Caco-2 (cell line): ENCODE data around the gene KCNJ11. TPM values are rescaled to one million over a fixed set of nuclear protein-coding genes. Genes with fewer than 3 reads are reported as not detected.

Source experiments
- BruUV-seq: library from RNA; stranded (reverse); fragments of 400-500 nt; replicated peaks from 2 replicates; lab custom pipeline; 2021; lab: Mats Ljungman, UMichigan
- CTCF ChIA-PET: fragments of 300-600 bp; sonication (Branson Sonifier 250); formaldehyde crosslinking; loops from one replicate; lab custom pipeline; 2022; ENCODE audit warnings: antibody characterized with exemption; lab: Charles Lee
- POLR2A ChIA-PET: fragments of 300-600 bp; sonication (Branson Sonifier 250); formaldehyde crosslinking; loops from one replicate; lab custom pipeline; 2022; ENCODE audit warnings: antibody characterized with exemption; lab: Charles Lee
- DNase-seq, 2 experiments: peaks; one replicate each; pipeline versions ENCODE4 v3.0.0 to v3.0.0-alpha.2; 2020 to 2022
- H3K27me3 ChIP-seq: replicated peaks from 2 replicates; pipeline ENCODE4 v1.6.0; 2011; ENCODE audit warnings: low read length; ENCODE audit not compliant: control insufficient read depth, insufficient read depth
- H3K36me3 ChIP-seq: 2 replicates; pipeline ENCODE4 v1.5.1; 2011; ENCODE audit warnings: low read length; ENCODE audit not compliant: control insufficient read depth, insufficient read depth
- H3K4me1 ChIP-seq: fragments of 250-450 bp; sonication (Bioruptor Pico); 2 replicates; pipeline ENCODE4 v1.5.1; 2020; ENCODE audit warnings: mild to moderate bottlenecking
- H3K4me3 ChIP-seq: 2 replicates; pipeline ENCODE4 v1.5.1; 2011; ENCODE audit warnings: low read depth, mild to moderate bottlenecking, control low read depth, low read length
- H3K9me3 ChIP-seq: fragments of 250-450 bp; sonication (Bioruptor Pico); 2 replicates; pipeline ENCODE4 v1.5.1; 2020; ENCODE audit warnings: mild to moderate bottlenecking, moderate library complexity
- H3K27ac Mint-ChIP-seq: one replicate; pipeline ENCODE4 v1.8.0; 2022; ENCODE audit warnings: mixed read lengths; ENCODE audit not compliant: unreplicated experiment
- H3K27me3 Mint-ChIP-seq: one replicate; pipeline ENCODE4 v1.8.0; 2022; ENCODE audit warnings: mixed read lengths; ENCODE audit not compliant: insufficient read depth, unreplicated experiment
- H3K36me3 Mint-ChIP-seq: one replicate; pipeline ENCODE4 v1.8.0; 2022; ENCODE audit warnings: mild to moderate bottlenecking, mixed read lengths; ENCODE audit not compliant: insufficient read depth, unreplicated experiment
- H3K4me1 Mint-ChIP-seq: one replicate; pipeline ENCODE4 v1.8.0; 2022; ENCODE audit warnings: low read depth, mixed read lengths; ENCODE audit not compliant: unreplicated experiment
- H3K4me3 Mint-ChIP-seq: one replicate; pipeline ENCODE4 v1.8.0; 2022; ENCODE audit warnings: mild to moderate bottlenecking, moderate library complexity, mixed read lengths; ENCODE audit not compliant: unreplicated experiment
- H3K9me3 Mint-ChIP-seq: one replicate; pipeline ENCODE4 v1.8.0; 2022; ENCODE audit warnings: mixed read lengths; ENCODE audit not compliant: unreplicated experiment
- intact Hi-C: fragments of 100-400 bp; cut with micrococcal nuclease; formaldehyde crosslinking; loops from one replicate; pipeline ENCODE4 v1.10.0; 2022; ENCODE audit not compliant: unreplicated experiment
- total RNA-seq: library from RNA; stranded (reverse); gene quantifications from 2 replicates; pipeline ENCODE4 v1.2.3, GENCODE V29; 2022
- TF ChIP-seq, protein P1 (sequence below), 2 experiments: fragments of 200-600 bp in 1 of 2; IDR thresholded peaks; 1 replicate in 1 of 2; 2 replicates in 1 of 2; pipeline versions ENCODE4 v1.5.1 to v1.8.0; 2011 to 2022; ENCODE audit warnings: antibody characterized with exemption in 1 of 2, control low read depth in 1 of 2, inconsistent platforms in 1 of 2, low read depth in 1 of 2, low read length in 1 of 2, mild to moderate bottlenecking in 1 of 2, moderate library complexity in 1 of 2; ENCODE audit not compliant: insufficient read depth in 1 of 2, severe bottlenecking in 1 of 2, unreplicated experiment in 1 of 2

The KCNJ11 gene
- total RNA-seq, 1 experiment from 2014 or later: 3.4 TPM

DNA sequence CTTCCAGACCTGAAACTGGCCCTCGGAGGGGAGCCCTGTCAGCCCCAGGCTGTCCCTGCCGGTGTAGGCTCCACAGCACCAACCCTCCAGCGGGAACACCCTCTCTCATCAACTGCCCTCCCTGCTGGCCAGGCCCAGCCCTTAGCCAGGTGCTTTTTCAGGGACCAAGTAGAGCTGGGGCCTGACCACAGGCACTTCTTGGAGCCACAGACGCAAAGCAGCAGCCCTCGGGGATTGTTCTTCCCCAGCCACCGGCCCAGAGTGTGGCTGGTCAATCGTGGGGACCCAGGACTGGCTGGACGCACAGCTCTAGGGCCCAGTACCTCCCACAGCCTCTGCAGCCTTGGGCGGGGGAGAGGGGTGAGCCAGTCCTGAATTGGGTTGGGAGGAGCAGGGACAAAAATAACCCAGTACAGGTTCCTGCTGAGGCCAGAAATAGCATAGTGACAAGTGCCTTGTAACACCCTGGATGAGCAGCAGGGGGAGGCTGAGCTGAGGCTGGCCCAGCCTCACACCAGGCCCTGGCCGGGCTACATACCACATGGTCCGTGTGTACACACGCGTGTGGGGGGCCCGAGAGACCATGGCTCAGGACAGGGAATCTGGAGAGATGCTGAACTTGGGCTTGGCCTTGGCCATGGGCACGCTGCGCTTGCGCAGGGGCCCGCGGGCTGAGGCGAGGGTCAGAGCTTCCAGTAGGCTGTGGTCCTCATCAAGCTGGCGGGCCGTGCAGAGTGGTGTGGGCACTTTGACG lies 2.0 kb downstream of the KCNJ11 start:
- peak; percentile 60 to 68 for DNase-seq
- intact Hi-C loops: loop anchor here (1.0 kb wide), 1 partner anchor 142 kb away; no protein-coding TSS in a partner anchor
- ChIA-PET CTCF (interaction anchor here (0.6 to 1.5 kb wide), 10 partner anchors 10 to 157 kb away, joined by 3 to 8 read pairs (median 4); no protein-coding TSS in a partner anchor), POLR2A (no interaction called here)
- Mint-ChIP-seq H3K27ac (no peak overlapping the region), H3K9me3 (no peaks in the 10 kb centered on the region), H3K4me3 (no peak overlapping the region), H3K4me1 (no peaks in the 10 kb centered on the region), H3K36me3 (peaks cover 21% of the 10 kb centered on the region), H3K27me3 (peaks cover 5% of the 10 kb centered on the region)
- Histone ChIP-seq H3K36me3 (no peaks in the 10 kb centered on the region), H3K4me1 (peaks cover 3% of the 10 kb centered on the region; the same call in 1 of the 2 replicates), H3K27me3 (no peaks in the 10 kb centered on the region; the same call in 1 of the 2 replicates), H3K9me3 (no peaks in the 10 kb centered on the region), H3K4me3 (no peak overlapping the region)
- BruUV-seq: no TSS peak
- TF ChIP-seq, protein P1, sequence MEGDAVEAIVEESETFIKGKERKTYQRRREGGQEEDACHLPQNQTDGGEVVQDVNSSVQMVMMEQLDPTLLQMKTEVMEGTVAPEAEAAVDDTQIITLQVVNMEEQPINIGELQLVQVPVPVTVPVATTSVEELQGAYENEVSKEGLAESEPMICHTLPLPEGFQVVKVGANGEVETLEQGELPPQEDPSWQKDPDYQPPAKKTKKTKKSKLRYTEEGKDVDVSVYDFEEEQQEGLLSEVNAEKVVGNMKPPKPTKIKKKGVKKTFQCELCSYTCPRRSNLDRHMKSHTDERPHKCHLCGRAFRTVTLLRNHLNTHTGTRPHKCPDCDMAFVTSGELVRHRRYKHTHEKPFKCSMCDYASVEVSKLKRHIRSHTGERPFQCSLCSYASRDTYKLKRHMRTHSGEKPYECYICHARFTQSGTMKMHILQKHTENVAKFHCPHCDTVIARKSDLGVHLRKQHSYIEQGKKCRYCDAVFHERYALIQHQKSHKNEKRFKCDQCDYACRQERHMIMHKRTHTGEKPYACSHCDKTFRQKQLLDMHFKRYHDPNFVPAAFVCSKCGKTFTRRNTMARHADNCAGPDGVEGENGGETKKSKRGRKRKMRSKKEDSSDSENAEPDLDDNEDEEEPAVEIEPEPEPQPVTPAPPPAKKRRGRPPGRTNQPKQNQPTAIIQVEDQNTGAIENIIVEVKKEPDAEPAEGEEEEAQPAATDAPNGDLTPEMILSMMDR (IDR thresholded peaks at IDR 0.05; ENCODE audit: insufficient read depth in 1 of 2, low read depth in 1 of 2, low read length in 1 of 2, severe bottlenecking in 1 of 2, unreplicated experiment in 1 of 2): peak; percentile 73 to 74

GRCh38 chr11:17385926-17386325 lies 2.5 kb downstream of the KCNJ11 start:
- Histone ChIP-seq H3K9me3 (no peaks in the 10 kb centered on the region), H3K36me3 (no peaks in the 10 kb centered on the region), H3K4me3 (no peak overlapping the region), H3K27me3 (no peaks in the 10 kb centered on the region; the same call in 1 of the 2 replicates), H3K4me1 (peaks cover 3% of the 10 kb centered on the region; the same call in 1 of the 2 replicates)
- intact Hi-C loops: loop anchor here (1.0 kb wide), 1 partner anchor 142 kb away; no protein-coding TSS in a partner anchor
- Mint-ChIP-seq H3K4me1 (no peaks in the 10 kb centered on the region), H3K27ac (no peak overlapping the region), H3K36me3 (peaks cover 19% of the 10 kb centered on the region), H3K9me3 (no peaks in the 10 kb centered on the region), H3K27me3 (no peaks in the 10 kb centered on the region), H3K4me3 (no peak overlapping the region)
- TF ChIP-seq, protein P1 (IDR thresholded peaks at IDR 0.05; ENCODE audit: insufficient read depth in 1 of 2, low read depth in 1 of 2, low read length in 1 of 2, severe bottlenecking in 1 of 2, unreplicated experiment in 1 of 2): no peak
- no TSS peak for BruUV-seq
- ChIA-PET CTCF (interaction anchor here (1.0 to 3.0 kb wide), 7 partner anchors 11 to 156 kb away, joined by 3 to 26 read pairs (median 4); no protein-coding TSS in a partner anchor), POLR2A (no interaction called here)
- DNase-seq: no peak

GRCh38 chr11:17385492-17385891 lies 3.0 kb downstream of the KCNJ11 start:
- Histone ChIP-seq H3K27me3 (no peaks in the 10 kb centered on the region; the same call in 1 of the 2 replicates), H3K36me3 (no peaks in the 10 kb centered on the region), H3K9me3 (no peaks in the 10 kb centered on the region), H3K4me3 (no peak overlapping the region), H3K4me1 (peaks cover 3% of the 10 kb centered on the region; the same call in 1 of the 2 replicates)
- no peaks in the 10 kb centered on the region for H3K27me3 Mint-ChIP-seq
- BruUV-seq: no TSS peak
- TF ChIP-seq, protein P1 (IDR thresholded peaks at IDR 0.05; ENCODE audit: insufficient read depth in 1 of 2, low read depth in 1 of 2, low read length in 1 of 2, severe bottlenecking in 1 of 2, unreplicated experiment in 1 of 2): no peak
- H3K4me3 Mint-ChIP-seq: no peak overlapping the region
- no peaks in the 10 kb centered on the region for H3K9me3 Mint-ChIP-seq
- no peaks in the 10 kb centered on the region for H3K4me1 Mint-ChIP-seq
- POLR2A ChIA-PET: no interaction called here
- CTCF ChIA-PET: interaction anchor here (3.0 kb wide), 1 partner anchor 88 kb away, joined by 26 read pairs; no protein-coding TSS in a partner anchor
- H3K27ac Mint-ChIP-seq: no peak overlapping the region
- no peak for DNase-seq
- intact Hi-C loops: no loop called here
- peaks cover 17% of the 10 kb centered on the region for H3K36me3 Mint-ChIP-seq
